Activated CD8-positive, alpha-beta memory T cell treated with anti-CD3 and anti-CD28 coated beads, Interleukin-2, amount 50 U/mL, for 48 hours (primary cell): Measurements from ENCODE around the gene SEMA6A.

ENCODE experiments used
- DNase-seq: peaks from one replicate; pipeline ENCODE4 v3.0.0-alpha.2; 2020

SEMA6A gene

GRCh38 chr5:116520771-116521170 is 53.9 kb downstream of the SEMA6A start:
- DNase-seq = no peak

- DNase-seq = no peak
Observed at GRCh38 chr5:116518423-116518822, 56.2 kb downstream of the SEMA6A start.

GRCh38 chr5:116517488-116517887 is 57.1 kb downstream of the SEMA6A start:
- no peak for DNase-seq

- DNase-seq = no peak
Observed at GRCh38 chr5:116516021-116516420, 58.6 kb downstream of the SEMA6A start.

- DNase-seq = no peak
Observed at GRCh38 chr5:116514421-116514970, 60.1 kb downstream of the SEMA6A start.

- no peak for DNase-seq
Observed at GRCh38 chr5:116510517-116510916, 64.1 kb downstream of the SEMA6A start.

- DNase-seq = no peak
Observed at GRCh38 chr5:116509483-116510244, 65.0 kb downstream of the SEMA6A start.

GRCh38 chr5:116508835-116509234 is 65.8 kb downstream of the SEMA6A start:
- DNase-seq = no peak

GRCh38 chr5:116507941-116508655 is 66.5 kb downstream of the SEMA6A start:
- no peak for DNase-seq

GRCh38 chr5:116507051-116507537 is 67.5 kb downstream of the SEMA6A start:
- no peak for DNase-seq

GRCh38 chr5:116506488-116506887 is 68.1 kb downstream of the SEMA6A start:
- DNase-seq = no peak

- DNase-seq = no peak
Observed at GRCh38 chr5:116504593-116505166, 69.9 kb downstream of the SEMA6A start.

- DNase-seq = no peak
Observed at GRCh38 chr5:116502616-116503015, 72.0 kb downstream of the SEMA6A start.

- DNase-seq = no peak
Observed at GRCh38 chr5:116502138-116502537, 72.5 kb downstream of the SEMA6A start.

- DNase-seq = no peak
Observed at GRCh38 chr5:116498503-116499048, 76.0 kb downstream of the SEMA6A start.

GRCh38 chr5:116497631-116498030 is 77.0 kb downstream of the SEMA6A start:
- DNase-seq = no peak

- DNase-seq = no peak
Observed at GRCh38 chr5:116495786-116496357, 78.8 kb downstream of the SEMA6A start.

GRCh38 chr5:116494784-116495450 is 79.7 kb downstream of the SEMA6A start:
- DNase-seq = no peak

GRCh38 chr5:116492776-116493175 is 81.8 kb downstream of the SEMA6A start:
- no peak for DNase-seq

GRCh38 chr5:116492016-116492623 is 82.5 kb downstream of the SEMA6A start:
- DNase-seq = no peak

- no peak for DNase-seq
Observed at GRCh38 chr5:116488356-116489041, 86.1 kb downstream of the SEMA6A start.
